ENCODE measurements around the gene ENAH. TPM values are rescaled to one million over a fixed set of nuclear protein-coding genes. Genes with fewer than 3 reads are reported as not detected.
A peak's percentile ranks its signal among the peaks of the same experiment; 100 is the strongest.

ENAH gene
- total and polyA plus RNA-seq, 12 donors: 12.4 to 201 (median 99.8) TPM

- Histone ChIP-seq H3K9me3 (no peaks in the 10 kb centered on the region), H3K4me1 (peaks cover 0 to 32% (median 10%) of the 10 kb centered on the region in 9 donors), H3K4me3 (peak overlapping the region in 1 of 10 donors; percentile 22), H3K36me3 (peaks cover 0 to 12% (median 0%) of the 10 kb centered on the region in 9 donors), H3K27me3 (no peaks in the 10 kb centered on the region), H3K27ac (peak overlapping the region in 4 of 10 donors; percentile 19 to 26 (median 20))
- intact Hi-C loops (cut with DNase I): no loop called here
- 72 to 80% methylated on average over 6 of the region's 6 CpGs for WGBS, 2 donors
- TF ChIP-seq, protein P1, sequence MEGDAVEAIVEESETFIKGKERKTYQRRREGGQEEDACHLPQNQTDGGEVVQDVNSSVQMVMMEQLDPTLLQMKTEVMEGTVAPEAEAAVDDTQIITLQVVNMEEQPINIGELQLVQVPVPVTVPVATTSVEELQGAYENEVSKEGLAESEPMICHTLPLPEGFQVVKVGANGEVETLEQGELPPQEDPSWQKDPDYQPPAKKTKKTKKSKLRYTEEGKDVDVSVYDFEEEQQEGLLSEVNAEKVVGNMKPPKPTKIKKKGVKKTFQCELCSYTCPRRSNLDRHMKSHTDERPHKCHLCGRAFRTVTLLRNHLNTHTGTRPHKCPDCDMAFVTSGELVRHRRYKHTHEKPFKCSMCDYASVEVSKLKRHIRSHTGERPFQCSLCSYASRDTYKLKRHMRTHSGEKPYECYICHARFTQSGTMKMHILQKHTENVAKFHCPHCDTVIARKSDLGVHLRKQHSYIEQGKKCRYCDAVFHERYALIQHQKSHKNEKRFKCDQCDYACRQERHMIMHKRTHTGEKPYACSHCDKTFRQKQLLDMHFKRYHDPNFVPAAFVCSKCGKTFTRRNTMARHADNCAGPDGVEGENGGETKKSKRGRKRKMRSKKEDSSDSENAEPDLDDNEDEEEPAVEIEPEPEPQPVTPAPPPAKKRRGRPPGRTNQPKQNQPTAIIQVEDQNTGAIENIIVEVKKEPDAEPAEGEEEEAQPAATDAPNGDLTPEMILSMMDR (IDR thresholded peaks at IDR 0.05): no peak
- ATAC-seq (peak in 4 of 8 donors; percentile 27 to 74 (median 57)), DNase-seq (no peak)
Observed at GRCh38 chr1:225524570-225524969, 128.4 kb downstream of the ENAH start.

DNA sequence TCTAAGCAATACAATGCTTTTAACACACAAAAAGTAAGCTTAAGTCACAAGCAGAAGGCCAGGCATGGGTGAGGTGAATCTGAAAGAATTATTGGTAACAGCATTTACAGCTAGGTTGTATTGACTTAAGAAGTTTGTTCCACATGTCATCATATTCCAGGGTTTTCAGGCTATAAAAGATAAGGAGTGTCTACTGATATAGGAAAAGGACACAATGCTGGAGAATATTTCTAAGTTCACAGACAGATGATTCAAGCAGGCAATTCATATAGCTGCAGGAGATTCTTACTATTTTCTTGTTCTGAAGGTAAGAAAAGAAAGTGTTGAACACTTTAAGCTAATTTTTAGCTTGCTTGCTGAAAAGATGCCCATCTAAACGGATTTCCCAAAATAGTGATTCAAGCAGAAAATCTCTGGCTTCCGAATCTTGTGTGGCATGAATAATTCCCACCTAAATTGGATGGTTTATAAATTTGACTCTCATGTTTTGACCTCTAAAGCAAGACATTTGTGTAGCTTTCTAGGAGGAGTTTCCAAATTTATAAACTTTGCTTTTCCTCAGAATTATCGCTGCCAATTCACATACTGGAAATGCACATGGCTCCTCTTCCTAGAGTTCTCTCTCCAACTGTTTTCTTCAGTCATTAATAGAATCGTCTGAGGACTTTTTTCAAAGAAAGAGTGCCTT is 129.5 kb downstream of the ENAH start:
- 72 to 73% methylated on average over 4 of the region's 4 CpGs for WGBS, 2 donors

GRCh38 chr1:225522588-225523262 is 130.2 kb downstream of the ENAH start:
- TF ChIP-seq, protein P1 (IDR thresholded peaks at IDR 0.05): no peak
- Histone ChIP-seq H3K4me3 (no peak overlapping the region), H3K36me3 (peaks cover 0 to 18% (median 5%) of the 10 kb centered on the region in 9 donors), H3K4me1 (peaks cover 0 to 31% (median 10%) of the 10 kb centered on the region in 9 donors), H3K9me3 (no peaks in the 10 kb centered on the region), H3K27ac (no peak overlapping the region), H3K27me3 (no peaks in the 10 kb centered on the region)
- WGBS, 2 donors: 69 to 70% methylated on average over 1 of the region's 1 CpG
- ATAC-seq (no peak), DNase-seq (no peak)
- intact Hi-C loops (cut with DNase I): no loop called here

More for the DNA sequence above, 129.5 kb downstream of the ENAH start:
- Histone ChIP-seq H3K9me3 (no peaks in the 10 kb centered on the region), H3K27me3 (no peaks in the 10 kb centered on the region), H3K36me3 (peaks cover 0 to 11% (median 5%) of the 10 kb centered on the region in 9 donors), H3K27ac (peak overlapping the region in 1 of 10 donors; percentile 16), H3K4me1 (peaks cover 0 to 32% (median 10%) of the 10 kb centered on the region in 9 donors), H3K4me3 (peak overlapping the region in 1 of 10 donors; percentile 2)
- TF ChIP-seq, protein P1 (IDR thresholded peaks at IDR 0.05): no peak
- DNase-seq: no peak
- intact Hi-C loops (cut with DNase I): no loop called here
- ATAC-seq: no peak

DNA sequence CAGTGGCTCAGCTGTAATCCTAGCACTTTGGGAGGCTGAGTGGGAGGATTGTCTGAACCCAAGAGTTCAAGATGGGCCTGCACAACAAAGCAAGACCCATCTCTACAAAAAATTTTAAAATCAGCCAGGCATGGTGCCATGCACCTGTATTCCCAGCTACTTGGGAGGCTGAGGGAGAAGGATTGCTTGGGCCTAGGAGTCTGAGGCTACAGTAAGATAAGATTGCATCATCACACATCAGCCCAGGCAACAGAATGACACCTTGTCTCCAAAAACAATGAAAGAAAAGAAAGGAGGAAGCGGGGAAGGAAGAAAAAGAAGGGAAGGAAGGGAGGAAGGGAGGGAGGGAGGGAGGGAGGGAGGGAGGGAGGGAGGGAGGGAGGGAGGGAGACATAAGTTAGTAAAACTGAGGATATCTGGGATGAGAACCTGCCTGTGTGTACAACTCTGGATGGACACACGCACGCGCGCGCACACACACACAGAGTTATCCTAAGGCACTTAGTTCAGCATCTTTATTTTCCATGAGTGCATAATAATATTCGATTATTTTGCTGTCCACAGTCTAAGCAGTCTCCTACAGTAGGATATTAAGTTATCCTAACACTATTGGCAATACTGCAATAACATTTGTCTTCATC is 132.2 kb downstream of the ENAH start:
- WGBS, 2 donors: 92 to 97% methylated on average over 7 of the region's 7 CpGs
- Histone ChIP-seq H3K27me3 (no peaks in the 10 kb centered on the region), H3K4me1 (peaks cover 0 to 24% (median 10%) of the 10 kb centered on the region in 9 donors), H3K4me3 (no peak overlapping the region), H3K27ac (no peak overlapping the region), H3K36me3 (peaks cover 0 to 37% (median 9%) of the 10 kb centered on the region in 9 donors), H3K9me3 (no peaks in the 10 kb centered on the region)
- ATAC-seq (no peak), DNase-seq (no peak)
- intact Hi-C loops (cut with DNase I): no loop called here
- TF ChIP-seq, protein P1 (IDR thresholded peaks at IDR 0.05): no peak
